T-helper 1 cell treated with Interleukin-12 subunit alpha and Interleukin-12 subunit beta and Interleukin-4 antibody, amounts not matched to agents 30 ng/mL and 1 ng/mL, for 36 hours (primary cell): ENCODE measurements around the gene C3orf52. TPM values are rescaled to one million over a fixed set of nuclear protein-coding genes. Genes with fewer than 3 reads are reported as not detected.

ENCODE experiments used
- intact Hi-C: fragments of 100-400 bp; cut with micrococcal nuclease; formaldehyde crosslinking; loops from one replicate; pipeline ENCODE4 v1.15.1; 2024
- total RNA-seq: library from RNA; stranded (reverse); gene quantifications from 2 replicates; pipeline ENCODE4 v1.2.3, GENCODE V29; 2022

Gene C3orf52
- total RNA-seq, 1 donor from 2014 or later = 10.1 TPM

GRCh38 chr3:112085735-112086075 lies 484 bp upstream of the C3orf52 start:
- intact Hi-C loops = loop anchor here (1.0 to 10.0 kb wide), 8 partner anchors 10 to 1449 kb away; partner anchors contain the start of genes ABHD10, GCSAM, SIDT1 and SLC35A5

GRCh38 chr3:112086875-112087524 lies 811 bp downstream of the C3orf52 start:
- intact Hi-C loops = loop anchor here (1.0 to 10.0 kb wide), 8 partner anchors 12 to 1448 kb away; partner anchors contain the start of genes ABHD10, GCSAM, SIDT1 and SLC35A5

- intact Hi-C loops = loop anchor here (2.0 to 10.0 kb wide), 4 partner anchors 45 to 1447 kb away; partner anchors contain the start of genes GCSAM and SIDT1
These were observed 1.6 kb downstream of the C3orf52 start for GRCh38 chr3:112087746-112088145.

GRCh38 chr3:112088944-112089343 lies 2.8 kb downstream of the C3orf52 start:
- intact Hi-C loops = loop anchor here (5.0 to 10.0 kb wide), 3 partner anchors 542 to 1446 kb away; partner anchors contain the start of gene SIDT1

- intact Hi-C loops = loop anchor here (5.0 to 10.0 kb wide), 3 partner anchors 543 to 1445 kb away; partner anchors contain the start of gene SIDT1
These were observed 4.0 kb downstream of the C3orf52 start for GRCh38 chr3:112089956-112090886.

- intact Hi-C loops = no loop called here
These were observed 4.8 kb downstream of the C3orf52 start for GRCh38 chr3:112090887-112091586.

- intact Hi-C loops = no loop called here
These were observed 6.4 kb downstream of the C3orf52 start for GRCh38 chr3:112092496-112093179.

- intact Hi-C loops = no loop called here
These were observed 7.0 kb downstream of the C3orf52 start for GRCh38 chr3:112093180-112093522.

- intact Hi-C loops = no loop called here
These were observed 9.5 kb downstream of the C3orf52 start for GRCh38 chr3:112095731-112096130.

- intact Hi-C loops = no loop called here
These were observed 10.0 kb downstream of the C3orf52 start for GRCh38 chr3:112096176-112096575.

GRCh38 chr3:112097378-112097777 lies 11.2 kb downstream of the C3orf52 start:
- intact Hi-C loops = no loop called here

GRCh38 chr3:112101916-112102315 lies 15.7 kb downstream of the C3orf52 start:
- intact Hi-C loops = no loop called here

GRCh38 chr3:112104774-112105173 lies 18.6 kb downstream of the C3orf52 start:
- intact Hi-C loops = no loop called here

GRCh38 chr3:112109322-112109721 lies 23.1 kb downstream of the C3orf52 start:
- intact Hi-C loops = no loop called here

- intact Hi-C loops = loop anchor here (1.0 to 2.0 kb wide), 8 partner anchors 21 to 419 kb away; partner anchors contain the start of gene GCSAM
These were observed 25.7 kb downstream of the C3orf52 start for GRCh38 chr3:112111785-112112402.

GRCh38 chr3:112114576-112115160 lies 28.5 kb downstream of the C3orf52 start:
- intact Hi-C loops = no loop called here

- intact Hi-C loops = no loop called here
These were observed 29.1 kb downstream of the C3orf52 start for GRCh38 chr3:112115161-112115739.

GRCh38 chr3:112115806-112116383 lies 29.7 kb downstream of the C3orf52 start:
- intact Hi-C loops = no loop called here

GRCh38 chr3:112116748-112117186 lies 30.6 kb downstream of the C3orf52 start:
- intact Hi-C loops = no loop called here
